ENCODE data around the gene CFD. TPM values are rescaled to one million over a fixed set of nuclear protein-coding genes. Genes with fewer than 3 reads are reported as not detected.

CFD gene
- total RNA-seq, 1 donor from 2014 or later = 1.1 TPM

GRCh38 chr19:912181-913079, 53.0 kb downstream of the CFD start:
- Mint-ChIP-seq H3K4me1 (ENCODE audit: low read depth) (peaks cover 6% of the 10 kb centered on the region), H3K36me3 (ENCODE audit: insufficient read depth) (no peaks in the 10 kb centered on the region), H3K27me3 (peaks cover 4% of the 10 kb centered on the region), H3K4me3 (ENCODE audit: low read depth) (peak overlapping the region; percentile 75), H3K9me3 (ENCODE audit: low read depth) (no peaks in the 10 kb centered on the region), H3K27ac (no peak overlapping the region)
- TF ChIP-seq, protein P1, sequence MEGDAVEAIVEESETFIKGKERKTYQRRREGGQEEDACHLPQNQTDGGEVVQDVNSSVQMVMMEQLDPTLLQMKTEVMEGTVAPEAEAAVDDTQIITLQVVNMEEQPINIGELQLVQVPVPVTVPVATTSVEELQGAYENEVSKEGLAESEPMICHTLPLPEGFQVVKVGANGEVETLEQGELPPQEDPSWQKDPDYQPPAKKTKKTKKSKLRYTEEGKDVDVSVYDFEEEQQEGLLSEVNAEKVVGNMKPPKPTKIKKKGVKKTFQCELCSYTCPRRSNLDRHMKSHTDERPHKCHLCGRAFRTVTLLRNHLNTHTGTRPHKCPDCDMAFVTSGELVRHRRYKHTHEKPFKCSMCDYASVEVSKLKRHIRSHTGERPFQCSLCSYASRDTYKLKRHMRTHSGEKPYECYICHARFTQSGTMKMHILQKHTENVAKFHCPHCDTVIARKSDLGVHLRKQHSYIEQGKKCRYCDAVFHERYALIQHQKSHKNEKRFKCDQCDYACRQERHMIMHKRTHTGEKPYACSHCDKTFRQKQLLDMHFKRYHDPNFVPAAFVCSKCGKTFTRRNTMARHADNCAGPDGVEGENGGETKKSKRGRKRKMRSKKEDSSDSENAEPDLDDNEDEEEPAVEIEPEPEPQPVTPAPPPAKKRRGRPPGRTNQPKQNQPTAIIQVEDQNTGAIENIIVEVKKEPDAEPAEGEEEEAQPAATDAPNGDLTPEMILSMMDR (IDR thresholded peaks at IDR 0.05; ENCODE audit: unreplicated experiment) = no peak
- no peak for DNase-seq (ENCODE audit: low spot score, unreplicated experiment)

Small RNAs within 50 kb of the gene (microRNA-seq; reads per million reads assigned to microRNA genes)
- 43.0 reads per million, percentile 43 among the genes with 10 or more reads in this experiment for gene MIR3187 (ENCODE audit: borderline number of aligned reads, unreplicated experiment)

Other genes with a start within 250 kb of the CFD start
- gene POLRMT, start 226.1 kb upstream of the CFD start, total RNA-seq = 62.9 and 68.4 TPM in 2 replicates
- gene FGF22, start 219.8 kb upstream of the CFD start, total RNA-seq = 0.43 and 0.49 TPM in 2 replicates
- 37.3 and 39.2 TPM in 2 replicates for gene RNF126, start 196.4 kb upstream of the CFD start, total RNA-seq
- gene FSTL3, start 183.3 kb upstream of the CFD start, total RNA-seq = 13.8 and 14.4 TPM in 2 replicates
- gene PRSS57, start 164.2 kb upstream of the CFD start, total RNA-seq = not detected in 2 replicates
- 52.4 and 54.3 TPM in 2 replicates for gene PALM, start 150.7 kb upstream of the CFD start, total RNA-seq
- gene MISP, start 108.6 kb upstream of the CFD start, total RNA-seq = 1.1 and 2.5 TPM in 2 replicates
- 497 and 500 TPM in 2 replicates for gene PTBP1, start 62.2 kb upstream of the CFD start, total RNA-seq
- 128 and 129 TPM in 2 replicates for gene PLPPR3, start 37.7 kb upstream of the CFD start, total RNA-seq
- gene AZU1, start 31.8 kb upstream of the CFD start, total RNA-seq = 4.8 and 5.1 TPM in 2 replicates
- gene PRTN3, start 18.7 kb upstream of the CFD start, total RNA-seq = not detected in 2 replicates
- not detected in 2 replicates for gene ELANE, start 7.4 kb upstream of the CFD start, total RNA-seq
- gene MED16, start 33.5 kb downstream of the CFD start, total RNA-seq = 87.2 and 91.7 TPM in 2 replicates
- not detected in 2 replicates for gene RNU6-9, start 33.8 kb downstream of the CFD start, total RNA-seq
- gene R3HDM4, start 53.6 kb downstream of the CFD start, total RNA-seq = 61.4 and 63.1 TPM in 2 replicates
- 5.8 and 6.1 TPM in 2 replicates for gene KISS1R, start 57.7 kb downstream of the CFD start, total RNA-seq
- 149 and 154 TPM in 2 replicates for gene ARID3A, start 66.4 kb downstream of the CFD start, total RNA-seq
- gene WDR18, start 124.7 kb downstream of the CFD start, total RNA-seq = 71.8 and 72.3 TPM in 2 replicates
- gene GRIN3B, start 140.8 kb downstream of the CFD start, total RNA-seq = 1.4 and 1.5 TPM in 2 replicates
- 171 and 199 TPM in 2 replicates for gene TMEM259, start 161.5 kb downstream of the CFD start, total RNA-seq
- not detected in 2 replicates for gene RNU6-2, start 161.9 kb downstream of the CFD start, total RNA-seq
- gene CNN2, start 166.9 kb downstream of the CFD start, total RNA-seq = 225 and 226 TPM in 2 replicates
- gene ABCA7, start 180.4 kb downstream of the CFD start, total RNA-seq = 54.6 and 57.3 TPM in 2 replicates
- gene ARHGAP45, start 207.5 kb downstream of the CFD start, total RNA-seq = 6.1 and 8.1 TPM in 2 replicates
- 161 TPM in 2 replicates for gene POLR2E, start 235.7 kb downstream of the CFD start, total RNA-seq
- gene GPX4, start 244.3 kb downstream of the CFD start, total RNA-seq = 231 and 236 TPM in 2 replicates

Data from progenitor cell of endocrine pancreas (in vitro differentiated cells).